Hepatic stellate cell (primary cell): ENCODE measurements around the gene IKZF3.
A peak's percentile ranks its signal among the peaks of the same experiment; 100 is the strongest.
"Not testable (repeated sequence)": the region's sequence is repeated elsewhere in the genome, so short reads cannot be mapped to it uniquely, and the experiment has no call there.

ENCODE experiments used
- DNase-seq: peaks from one replicate; pipeline ENCODE4 v3.0.0; 2011; ENCODE audit warnings: low spot score

IKZF3 gene

GRCh38 chr17:39739885-39740356 lies 124.2 kb downstream of the IKZF3 start:
- DNase-seq: no peak

GRCh38 chr17:39738983-39739884 lies 124.9 kb downstream of the IKZF3 start:
- DNase-seq: peak; percentile 74

- DNase-seq: no peak
Observed at GRCh38 chr17:39738568-39738901, 125.6 kb downstream of the IKZF3 start.

- DNase-seq: peak; percentile 59
Observed at GRCh38 chr17:39737760-39738567, 126.1 kb downstream of the IKZF3 start, which contains the start of gene GRB7. Gene GRB7, plus strand, starts transcription at chr17:39737938. Its CDS starts 4,364 bp downstream, at chr17:39742302.

GRCh38 chr17:39737206-39737759 lies 126.8 kb downstream of the IKZF3 start:
- no peak for DNase-seq

- DNase-seq: no peak
Observed at GRCh38 chr17:39736319-39737165, 127.6 kb downstream of the IKZF3 start.

GRCh38 chr17:39735882-39736281 lies 128.2 kb downstream of the IKZF3 start:
- DNase-seq: no peak

GRCh38 chr17:39732586-39732985 lies 131.5 kb downstream of the IKZF3 start:
- DNase-seq: no peak

GRCh38 chr17:39730095-39730921 lies 133.8 kb downstream of the IKZF3 start, which contains the start of gene MIEN1:
Gene MIEN1, minus strand, starts transcription at chr17:39730532. Its CDS starts 37 bp downstream, at chr17:39730495.
- peak; percentile 96 for DNase-seq

- DNase-seq: no peak
Observed at GRCh38 chr17:39729280-39729851, 134.7 kb downstream of the IKZF3 start.

GRCh38 chr17:39727556-39727955 lies 136.6 kb downstream of the IKZF3 start:
- DNase-seq: no peak

- no peak for DNase-seq
Observed at GRCh38 chr17:39726617-39727016, 137.5 kb downstream of the IKZF3 start.

GRCh38 chr17:39725923-39726322 lies 138.2 kb downstream of the IKZF3 start:
- DNase-seq: not testable (repeated sequence)

GRCh38 chr17:39724731-39725130 lies 139.4 kb downstream of the IKZF3 start:
- DNase-seq: no peak

GRCh38 chr17:39722965-39723848 lies 140.9 kb downstream of the IKZF3 start:
- DNase-seq: no peak

GRCh38 chr17:39722104-39722503 lies 142.0 kb downstream of the IKZF3 start:
- DNase-seq: no peak

- no peak for DNase-seq
Observed at GRCh38 chr17:39719563-39720355, 144.4 kb downstream of the IKZF3 start.

- no peak for DNase-seq
Observed at GRCh38 chr17:39717660-39718059, 146.5 kb downstream of the IKZF3 start.
